MCF 10A (cell line): ENCODE data around the gene NXPH1. TPM values are rescaled to one million over a fixed set of nuclear protein-coding genes. Genes with fewer than 3 reads are reported as not detected.

Experiments
- BruUV-seq: library from RNA; stranded (reverse); fragments of 400-500 nt; replicated peaks from 2 replicates; lab custom pipeline; 2021; lab: Mats Ljungman, UMichigan
- CTCF ChIA-PET: fragments of 300-600 bp; sonication (Branson Sonifier 250); formaldehyde crosslinking; extraction: SDS; loops from one replicate; lab custom pipeline; 2021; ENCODE audit warnings: antibody characterized with exemption, inconsistent platforms; lab: Yijun Ruan, JAX
- POLR2A ChIA-PET: fragments of 300-600, 350-650 bp; sonication (Branson Sonifier 250); formaldehyde crosslinking; extraction: SDS; loops from one replicate; lab custom pipeline; 2020; ENCODE audit warnings: antibody characterized with exemption, inconsistent platforms; lab: Yijun Ruan, JAX
- DNase-seq: peaks from one replicate; pipeline ENCODE4 v3.0.0-alpha.2; 2018; ENCODE audit not compliant: unreplicated experiment
- H3K27ac Mint-ChIP-seq: one replicate; pipeline ENCODE4 v1.8.0; 2022; ENCODE audit warnings: mild to moderate bottlenecking, low read depth, mixed read lengths; ENCODE audit not compliant: unreplicated experiment
- H3K27me3 Mint-ChIP-seq: one replicate; pipeline ENCODE4 v1.8.0; 2022; ENCODE audit warnings: mixed read lengths; ENCODE audit not compliant: insufficient read depth, unreplicated experiment
- H3K36me3 Mint-ChIP-seq: one replicate; pipeline ENCODE4 v1.8.0; 2022; ENCODE audit warnings: mild to moderate bottlenecking, moderate library complexity, mixed read lengths; ENCODE audit not compliant: insufficient read depth, unreplicated experiment
- H3K4me1 Mint-ChIP-seq: one replicate; pipeline ENCODE4 v1.8.0; 2022; ENCODE audit warnings: mixed read lengths; ENCODE audit not compliant: insufficient read depth, unreplicated experiment
- H3K4me3 Mint-ChIP-seq: one replicate; pipeline ENCODE4 v1.8.0; 2022; ENCODE audit warnings: mild to moderate bottlenecking, moderate library complexity, mixed read lengths; ENCODE audit not compliant: unreplicated experiment
- H3K9me3 Mint-ChIP-seq: one replicate; pipeline ENCODE4 v1.8.0; 2022; ENCODE audit warnings: mixed read lengths; ENCODE audit not compliant: unreplicated experiment
- intact Hi-C: fragments of 100-400 bp; cut with micrococcal nuclease; formaldehyde crosslinking; loops from 2 replicates; pipeline ENCODE4 v1.14.1; 2022
- total RNA-seq: library from RNA; stranded (reverse); gene quantifications from 2 replicates; pipeline ENCODE4 v1.2.3, GENCODE V29; 2022
- TF ChIP-seq, protein P1 (sequence below): fragments of 200-600 bp; IDR thresholded peaks from one replicate; pipeline ENCODE4 v1.8.0; 2022; ENCODE audit warnings: antibody characterized with exemption, mild to moderate bottlenecking; ENCODE audit not compliant: unreplicated experiment

NXPH1 gene
- total RNA-seq, 1 experiment from 2014 or later = not detected

DNA sequence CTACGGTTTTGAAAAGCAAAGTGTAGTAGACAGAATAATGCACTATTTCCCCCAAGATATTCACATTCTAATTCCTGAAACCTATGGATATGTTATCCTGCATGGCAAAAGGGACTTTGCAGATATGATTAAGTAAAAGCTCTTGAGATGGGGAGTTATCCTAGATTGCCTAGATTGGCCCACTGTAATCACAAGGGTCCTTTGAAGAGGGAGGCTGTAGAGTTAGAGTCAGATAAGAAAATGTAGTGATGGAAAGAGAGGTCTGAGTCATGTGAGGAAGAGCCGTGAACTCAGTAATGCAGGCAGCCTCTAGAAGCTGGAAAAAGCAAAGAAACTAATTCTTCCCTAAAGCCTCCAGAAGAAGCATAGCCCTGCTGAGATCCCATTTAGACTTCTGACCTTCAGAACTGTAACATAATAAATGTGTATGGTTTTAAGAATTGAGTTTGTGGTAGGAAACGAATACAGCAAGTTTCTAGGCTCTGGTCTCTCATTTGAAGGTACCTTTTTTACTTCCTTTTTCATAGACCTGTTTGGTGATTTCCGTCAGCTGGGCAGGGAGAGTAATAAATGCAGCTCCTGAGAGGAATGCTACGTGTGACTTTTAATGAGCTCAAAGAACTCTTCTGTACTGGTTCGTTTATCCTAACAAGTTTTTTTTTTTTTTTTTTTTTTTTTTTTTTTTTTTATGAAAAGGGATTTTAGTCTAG is 41.9 kb upstream of the NXPH1 start:
- Mint-ChIP-seq H3K4me1 (peaks cover 8% of the 10 kb centered on the region), H3K36me3 (no peaks in the 10 kb centered on the region), H3K9me3 (no peaks in the 10 kb centered on the region), H3K27me3 (peaks cover 57% of the 10 kb centered on the region), H3K27ac (no peak overlapping the region), H3K4me3 (no peak overlapping the region)
- POLR2A ChIA-PET = interaction anchor here (0.7 kb wide), 1 partner anchor 130 kb away, joined by 5 read pairs; no protein-coding TSS in a partner anchor
- intact Hi-C loops = no loop called here
- TF ChIP-seq, protein P1, sequence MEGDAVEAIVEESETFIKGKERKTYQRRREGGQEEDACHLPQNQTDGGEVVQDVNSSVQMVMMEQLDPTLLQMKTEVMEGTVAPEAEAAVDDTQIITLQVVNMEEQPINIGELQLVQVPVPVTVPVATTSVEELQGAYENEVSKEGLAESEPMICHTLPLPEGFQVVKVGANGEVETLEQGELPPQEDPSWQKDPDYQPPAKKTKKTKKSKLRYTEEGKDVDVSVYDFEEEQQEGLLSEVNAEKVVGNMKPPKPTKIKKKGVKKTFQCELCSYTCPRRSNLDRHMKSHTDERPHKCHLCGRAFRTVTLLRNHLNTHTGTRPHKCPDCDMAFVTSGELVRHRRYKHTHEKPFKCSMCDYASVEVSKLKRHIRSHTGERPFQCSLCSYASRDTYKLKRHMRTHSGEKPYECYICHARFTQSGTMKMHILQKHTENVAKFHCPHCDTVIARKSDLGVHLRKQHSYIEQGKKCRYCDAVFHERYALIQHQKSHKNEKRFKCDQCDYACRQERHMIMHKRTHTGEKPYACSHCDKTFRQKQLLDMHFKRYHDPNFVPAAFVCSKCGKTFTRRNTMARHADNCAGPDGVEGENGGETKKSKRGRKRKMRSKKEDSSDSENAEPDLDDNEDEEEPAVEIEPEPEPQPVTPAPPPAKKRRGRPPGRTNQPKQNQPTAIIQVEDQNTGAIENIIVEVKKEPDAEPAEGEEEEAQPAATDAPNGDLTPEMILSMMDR = no peak
- BruUV-seq = no TSS peak
- CTCF ChIA-PET = interaction anchor here (0.6 kb wide), 2 partner anchors 152 to 203 kb away, joined by 3 read pairs; no protein-coding TSS in a partner anchor
- DNase-seq = no peak

DNA sequence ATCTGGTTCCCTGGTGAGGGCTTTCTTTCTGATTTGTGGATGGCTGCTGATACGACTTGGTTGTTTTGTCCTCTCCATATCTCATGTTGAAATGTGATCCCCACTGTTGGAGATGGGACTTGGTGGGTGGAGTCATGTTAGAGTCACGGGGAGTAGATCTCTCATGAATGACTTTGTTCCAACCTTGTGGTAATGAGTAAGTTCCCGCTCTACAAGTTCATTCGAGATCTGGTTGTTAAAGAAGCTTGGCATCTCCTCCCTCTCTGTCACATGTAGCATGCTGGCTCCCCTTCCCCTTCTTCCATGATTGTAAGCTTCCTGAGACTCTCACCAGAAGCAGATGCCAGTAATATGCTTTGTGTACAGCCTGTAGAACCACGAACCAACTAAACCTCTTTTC is 37.1 kb upstream of the NXPH1 start:
- H3K4me1 Mint-ChIP-seq = no peaks in the 10 kb centered on the region
- H3K9me3 Mint-ChIP-seq = no peaks in the 10 kb centered on the region
- H3K36me3 Mint-ChIP-seq = no peaks in the 10 kb centered on the region
- TF ChIP-seq, protein P1 = no peak
- H3K27ac Mint-ChIP-seq = no peak overlapping the region
- no TSS peak for BruUV-seq
- no peak for DNase-seq
- ChIA-PET CTCF (interaction anchor here (0.5 to 1.7 kb wide), 4 partner anchors 23 to 330 kb away, joined by 3 to 4 read pairs (median 4); no protein-coding TSS in a partner anchor), POLR2A (no interaction called here)
- peaks cover 44% of the 10 kb centered on the region for H3K27me3 Mint-ChIP-seq
- no peak overlapping the region for H3K4me3 Mint-ChIP-seq
- intact Hi-C loops = no loop called here

DNA sequence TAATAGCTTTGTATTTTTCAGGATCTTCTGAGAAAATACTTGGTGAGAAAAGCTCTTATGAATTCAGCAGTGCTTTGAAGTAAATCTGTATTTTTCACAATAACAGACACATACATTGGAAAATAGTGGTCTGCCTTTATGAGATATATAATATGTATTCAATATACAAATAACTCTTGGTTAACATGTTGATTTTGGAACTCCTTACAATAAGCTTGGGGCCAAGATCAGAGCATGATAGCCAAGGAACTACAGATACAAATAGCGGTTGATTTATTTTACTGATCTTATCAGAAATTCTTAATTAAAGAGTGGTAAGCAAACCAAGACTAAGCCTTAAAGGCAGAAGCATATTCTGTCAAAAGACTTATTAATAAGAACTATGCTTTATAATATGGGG is 24.5 kb upstream of the NXPH1 start:
- no peaks in the 10 kb centered on the region for H3K36me3 Mint-ChIP-seq
- intact Hi-C loops = no loop called here
- H3K4me1 Mint-ChIP-seq = no peaks in the 10 kb centered on the region
- no peak overlapping the region for H3K4me3 Mint-ChIP-seq
- H3K9me3 Mint-ChIP-seq = no peaks in the 10 kb centered on the region
- TF ChIP-seq, protein P1 = no peak
- ChIA-PET POLR2A (interaction anchor here (0.6 kb wide), 1 partner anchor 14 kb away, joined by 3 read pairs; no protein-coding TSS in a partner anchor), CTCF (interaction anchor here (0.5 to 1.2 kb wide), 3 partner anchors 9 to 1580 kb away, joined by 3 to 4 read pairs (median 3); no protein-coding TSS in a partner anchor)
- peaks cover 64% of the 10 kb centered on the region for H3K27me3 Mint-ChIP-seq
- DNase-seq = no peak
- no peak overlapping the region for H3K27ac Mint-ChIP-seq
- no TSS peak for BruUV-seq

DNA sequence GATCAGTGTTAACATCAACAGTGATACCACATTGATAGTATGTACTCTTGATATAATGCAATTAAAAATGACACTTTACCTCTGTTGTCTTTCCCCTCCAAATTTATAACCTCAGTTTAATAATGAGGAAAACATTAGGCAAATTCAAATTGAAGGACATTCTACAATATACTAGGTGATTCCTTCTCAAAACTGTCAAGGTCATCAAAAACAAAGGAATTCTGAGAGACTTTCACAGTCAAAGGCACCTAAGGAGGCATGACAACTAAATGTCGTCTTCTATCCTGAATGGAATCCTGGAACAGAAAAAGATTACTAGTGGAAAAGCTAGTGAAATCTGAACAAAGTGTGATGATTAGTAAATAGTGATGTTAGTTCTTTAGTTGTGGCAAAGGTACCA is 22.3 kb upstream of the NXPH1 start:
- POLR2A ChIA-PET = no interaction called here
- CTCF ChIA-PET = interaction anchor here (0.6 to 1.0 kb wide), 2 partner anchors 681 to 1811 kb away, joined by 3 read pairs; no protein-coding TSS in a partner anchor
- H3K27ac Mint-ChIP-seq = no peak overlapping the region
- BruUV-seq = no TSS peak
- H3K4me3 Mint-ChIP-seq = no peak overlapping the region
- no peaks in the 10 kb centered on the region for H3K4me1 Mint-ChIP-seq
- intact Hi-C loops = loop anchor here (10.0 kb wide), 1 partner anchor 2004 kb away; no protein-coding TSS in a partner anchor
- no peaks in the 10 kb centered on the region for H3K36me3 Mint-ChIP-seq
- TF ChIP-seq, protein P1 = no peak
- peaks cover 69% of the 10 kb centered on the region for H3K27me3 Mint-ChIP-seq
- no peaks in the 10 kb centered on the region for H3K9me3 Mint-ChIP-seq
- DNase-seq = no peak
